GM12864 (cell line): Measurements from ENCODE around the gene PLLP.

Experiments used
- DNase-seq: peaks from one replicate; pipeline ENCODE4 v3.0.0-alpha.2; 2011; ENCODE audit warnings: low read depth
- H3K4me3 ChIP-seq: 2 replicates; pipeline ENCODE4 v1.5.1; 2011; ENCODE audit warnings: mild to moderate bottlenecking, low read depth, low read length, control low read depth
- TF ChIP-seq, protein P1 (sequence below): IDR thresholded peaks from 2 replicates; pipeline ENCODE4 v1.5.1; 2011; ENCODE audit warnings: low read depth, mild to moderate bottlenecking, moderate library complexity, low read length, control low read depth, inconsistent platforms; ENCODE audit errors: missing control alignments

Gene PLLP

DNA sequence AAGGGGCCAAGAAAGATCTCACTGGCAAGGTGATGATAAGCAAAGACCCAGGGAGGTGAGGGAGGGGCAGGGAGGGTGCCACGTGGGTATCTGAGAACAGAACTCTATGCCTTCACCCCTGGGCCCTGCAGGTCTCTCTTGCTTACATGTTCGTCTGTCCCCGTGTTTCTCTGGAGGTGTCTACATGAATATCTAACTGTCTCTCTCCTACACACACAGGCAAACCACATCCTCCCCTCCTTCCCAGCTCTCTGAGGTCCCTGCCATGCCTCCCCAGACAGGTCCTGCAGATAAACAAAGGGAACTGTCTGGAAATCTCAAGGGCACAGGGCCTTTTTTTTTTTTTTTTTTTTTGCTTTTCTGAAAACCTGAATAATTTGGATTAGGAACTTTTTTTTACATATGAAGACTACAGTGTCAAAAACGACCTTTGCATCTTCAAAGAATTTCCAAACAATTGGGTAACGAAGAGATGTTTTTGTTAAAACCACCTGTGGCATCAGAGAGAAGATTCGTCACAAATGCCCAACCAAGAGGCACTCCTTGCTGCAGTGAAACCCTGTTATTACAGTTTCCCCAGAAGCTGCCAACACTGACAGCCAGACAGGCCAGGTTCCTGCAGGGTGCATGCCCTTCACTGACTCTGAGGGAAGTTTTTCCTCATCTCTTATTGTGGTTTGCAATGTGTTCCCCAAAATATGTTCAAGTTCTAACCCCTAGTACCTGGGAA, 17.8 kb downstream of the PLLP start:
- DNase-seq = no peak
- TF ChIP-seq, protein P1, sequence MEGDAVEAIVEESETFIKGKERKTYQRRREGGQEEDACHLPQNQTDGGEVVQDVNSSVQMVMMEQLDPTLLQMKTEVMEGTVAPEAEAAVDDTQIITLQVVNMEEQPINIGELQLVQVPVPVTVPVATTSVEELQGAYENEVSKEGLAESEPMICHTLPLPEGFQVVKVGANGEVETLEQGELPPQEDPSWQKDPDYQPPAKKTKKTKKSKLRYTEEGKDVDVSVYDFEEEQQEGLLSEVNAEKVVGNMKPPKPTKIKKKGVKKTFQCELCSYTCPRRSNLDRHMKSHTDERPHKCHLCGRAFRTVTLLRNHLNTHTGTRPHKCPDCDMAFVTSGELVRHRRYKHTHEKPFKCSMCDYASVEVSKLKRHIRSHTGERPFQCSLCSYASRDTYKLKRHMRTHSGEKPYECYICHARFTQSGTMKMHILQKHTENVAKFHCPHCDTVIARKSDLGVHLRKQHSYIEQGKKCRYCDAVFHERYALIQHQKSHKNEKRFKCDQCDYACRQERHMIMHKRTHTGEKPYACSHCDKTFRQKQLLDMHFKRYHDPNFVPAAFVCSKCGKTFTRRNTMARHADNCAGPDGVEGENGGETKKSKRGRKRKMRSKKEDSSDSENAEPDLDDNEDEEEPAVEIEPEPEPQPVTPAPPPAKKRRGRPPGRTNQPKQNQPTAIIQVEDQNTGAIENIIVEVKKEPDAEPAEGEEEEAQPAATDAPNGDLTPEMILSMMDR = no peak

DNA sequence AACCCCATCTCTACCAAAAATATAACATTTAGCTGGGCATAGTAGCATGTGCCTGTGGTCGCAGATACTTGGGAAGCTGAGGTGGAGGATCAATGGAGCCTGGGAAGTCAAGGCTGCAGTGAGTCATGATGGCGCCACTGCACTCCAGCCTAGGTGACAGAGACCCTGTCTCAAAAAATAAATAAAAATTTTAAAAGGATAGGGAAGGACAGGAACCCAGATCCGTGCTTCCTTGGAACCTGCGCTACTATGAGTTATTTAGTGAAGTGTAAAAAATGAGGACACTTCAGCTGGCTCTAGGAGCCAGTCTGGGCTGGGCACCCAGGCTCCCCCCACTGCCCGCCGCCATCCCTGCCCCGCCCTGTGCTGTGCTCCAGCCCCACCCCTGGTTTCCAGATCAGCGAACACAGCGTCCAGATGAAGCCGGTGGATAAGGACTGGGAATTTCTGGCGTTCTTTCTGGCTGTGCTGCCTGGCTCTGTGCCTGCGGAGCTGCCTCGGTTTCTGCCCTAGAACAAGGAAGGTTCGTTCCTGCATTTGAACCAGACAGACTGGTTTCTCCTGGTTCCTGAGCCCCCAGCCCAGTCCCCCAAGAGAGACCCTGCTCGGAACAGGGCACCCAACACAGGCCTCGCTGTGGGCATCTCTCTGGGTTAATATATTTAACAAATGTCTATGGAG, 18.5 kb downstream of the PLLP start:
- no peak for DNase-seq
- no peak overlapping the region for H3K4me3 ChIP-seq
- TF ChIP-seq, protein P1 = no peak

More for the DNA sequence above, 17.8 kb downstream of the PLLP start:
- no peak overlapping the region for H3K4me3 ChIP-seq

DNA sequence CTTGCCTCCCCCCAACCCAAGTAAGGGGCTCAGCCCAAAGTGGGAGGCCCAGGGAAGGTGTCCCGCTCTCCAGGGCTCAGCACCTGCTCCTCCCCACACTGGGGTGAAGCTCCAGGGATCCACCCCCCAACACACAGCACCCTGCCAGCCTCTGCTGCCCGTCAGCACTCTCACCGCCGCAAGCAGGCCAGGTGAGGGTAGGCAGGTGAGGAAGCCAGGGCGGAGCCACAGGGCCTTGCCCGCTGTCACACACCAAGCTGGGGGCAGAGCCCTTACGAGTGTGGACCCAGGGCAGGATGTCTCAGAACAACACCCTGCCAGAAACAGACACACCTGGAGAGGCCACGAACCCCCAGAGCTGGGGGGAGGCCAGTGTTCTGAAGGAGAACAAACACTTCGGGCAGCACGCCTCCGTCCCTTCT, 19.5 kb downstream of the PLLP start:
- no peak for DNase-seq
- no peak overlapping the region for H3K4me3 ChIP-seq
- TF ChIP-seq, protein P1 = no peak

DNA sequence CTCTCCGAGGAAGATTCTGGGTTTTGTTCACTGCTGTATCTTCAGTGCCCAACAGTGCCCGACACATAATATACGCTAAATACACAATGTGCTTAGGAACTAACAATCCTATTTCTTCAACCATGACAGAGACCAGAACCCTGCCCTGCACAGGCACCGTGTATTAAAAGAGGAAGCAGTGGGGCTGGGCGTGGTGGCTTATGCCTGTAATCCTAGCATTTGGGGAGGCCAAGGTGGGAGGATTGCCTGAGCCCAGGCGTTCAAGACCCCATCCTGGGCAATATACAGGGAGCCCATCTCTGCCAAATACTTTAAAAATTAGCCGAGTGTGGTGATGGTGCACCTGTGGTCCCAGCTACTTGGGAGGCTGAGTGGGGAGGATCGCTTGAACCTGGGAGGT, 20.1 kb downstream of the PLLP start:
- H3K4me3 ChIP-seq = no peak overlapping the region
- TF ChIP-seq, protein P1 = no peak
- DNase-seq = no peak

DNA sequence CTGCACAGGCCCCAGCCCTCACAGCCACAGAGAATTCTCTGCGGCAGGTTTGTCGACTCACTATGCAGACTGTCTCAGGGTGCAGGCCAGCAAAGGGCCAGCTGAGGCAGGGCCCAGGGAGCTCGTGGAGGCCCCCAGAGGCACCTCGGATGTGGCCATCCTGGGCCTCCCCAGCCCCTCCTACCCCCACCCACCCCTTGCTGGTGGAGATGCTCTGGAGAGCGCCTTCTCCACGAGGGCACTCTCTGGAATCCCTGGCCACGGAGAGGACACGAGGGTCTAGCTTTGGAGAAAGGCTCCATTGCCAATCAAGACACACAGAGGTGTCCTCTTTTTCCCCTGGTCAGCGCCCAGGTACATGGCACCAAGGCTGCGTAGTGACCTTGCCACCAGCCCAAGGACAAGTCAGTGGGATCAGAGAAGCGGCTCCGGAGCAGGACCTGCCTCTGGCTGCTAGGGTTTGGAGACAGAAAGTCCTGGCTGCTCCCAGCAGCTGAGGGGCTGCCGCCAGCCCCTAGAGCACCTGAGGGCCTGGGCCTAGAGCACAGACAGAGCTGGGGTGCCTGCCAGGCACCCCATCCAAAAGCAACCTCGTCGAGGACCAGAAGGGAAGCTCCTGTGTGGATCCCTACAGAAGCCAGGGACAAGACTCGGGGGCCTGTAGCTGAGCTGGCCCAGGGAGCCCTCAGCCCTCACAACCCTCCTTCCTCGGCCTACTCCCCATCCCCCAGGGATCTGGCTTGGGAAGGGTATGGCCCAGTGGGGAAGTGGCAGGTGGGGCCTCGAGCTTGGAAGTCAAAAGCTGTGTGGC, 20.7 kb downstream of the PLLP start:
- no peak for DNase-seq
- H3K4me3 ChIP-seq = no peak overlapping the region
- TF ChIP-seq, protein P1 = no peak

DNA sequence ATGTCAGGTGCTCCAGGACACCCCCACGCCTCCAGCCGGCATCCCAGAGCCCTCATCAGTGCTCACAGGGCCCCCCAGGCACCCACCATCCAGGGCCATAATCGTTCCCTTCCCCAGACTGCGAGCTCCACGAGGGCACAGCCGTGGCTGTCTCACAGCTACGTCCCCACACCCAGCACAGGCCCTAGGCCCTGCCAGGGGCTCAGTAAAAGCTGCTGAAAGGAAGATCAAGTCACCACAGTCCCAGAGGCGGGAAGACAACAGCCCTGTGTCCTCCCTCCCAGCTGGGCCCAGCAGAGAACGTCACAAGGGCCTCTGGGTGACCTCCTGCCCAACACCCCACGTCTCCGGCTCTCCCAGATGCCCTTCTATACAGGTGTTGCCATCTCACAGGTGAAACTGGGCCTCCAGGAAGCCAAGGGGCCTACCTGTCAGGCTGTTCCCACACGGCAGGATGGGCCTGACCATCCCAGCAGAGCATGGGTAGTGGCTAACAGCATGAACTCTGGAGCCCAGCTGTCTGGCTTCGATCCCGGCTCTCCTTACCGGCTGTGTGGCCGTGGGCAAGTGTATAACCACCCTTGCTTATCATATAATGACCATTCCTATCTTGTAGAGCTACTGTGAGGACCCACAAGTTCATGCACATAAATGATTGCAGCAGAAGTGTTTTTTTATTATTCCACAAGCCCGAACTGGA, 21.5 kb downstream of the PLLP start:
- no peak overlapping the region for H3K4me3 ChIP-seq
- no peak for DNase-seq
- TF ChIP-seq, protein P1 = no peak
